ACC112 (cell line): ENCODE results near the gene RABL3.
"Not testable (repeated sequence)": the region's sequence is repeated elsewhere in the genome, so short reads cannot be mapped to it uniquely, and the experiment has no call there.

Experiments
- H2AFZ ChIP-seq: fragments of 200-600 bp; sonication (generic); one replicate; pipeline ENCODE4 v1.6.0; 2017; ENCODE audit warnings: antibody characterized with exemption, low read length; ENCODE audit not compliant: unreplicated experiment
- H3K27ac ChIP-seq: fragments of 200-600 bp; sonication (generic); 2 replicates; pipeline ENCODE4 v1.5.1; 2014; ENCODE audit warnings: low read depth, mild to moderate bottlenecking, antibody characterized with exemption, low read length, moderate library complexity
- H3K27me3 ChIP-seq: fragments of 200-600 bp; sonication (generic); 2 replicates; pipeline ENCODE4 v1.6.1; 2014; ENCODE audit warnings: mild to moderate bottlenecking, antibody characterized with exemption, low read length, moderate library complexity, mixed read lengths; ENCODE audit not compliant: insufficient read depth
- H3K36me3 ChIP-seq: fragments of 200-600 bp; sonication (generic); 2 replicates; pipeline ENCODE4 v1.6.1; 2016; ENCODE audit warnings: mild to moderate bottlenecking, antibody characterized with exemption, low read length, moderate library complexity, mixed read lengths; ENCODE audit not compliant: insufficient read depth
- H3K4me1 ChIP-seq: fragments of 200-600 bp; sonication (generic); one replicate; pipeline ENCODE4 v1.6.1; 2016; ENCODE audit warnings: low read length, mixed read lengths; ENCODE audit not compliant: insufficient read depth, unreplicated experiment, control insufficient read depth
- H3K4me3 ChIP-seq: fragments of 200-600 bp; sonication (generic); 2 replicates; pipeline ENCODE4 v1.5.1; 2014; ENCODE audit warnings: mild to moderate bottlenecking, low read depth, low read length
- H3K79me2 ChIP-seq: fragments of 200-600 bp; sonication (generic); one replicate; pipeline ENCODE4 v1.6.0; 2016; ENCODE audit warnings: low read length; ENCODE audit not compliant: control insufficient read depth, unreplicated experiment, insufficient read depth

The RABL3 gene

GRCh38 chr3:120767106-120767505 is 24.8 kb upstream of the RABL3 start:
- no peaks in the 10 kb centered on the region for H3K27me3 ChIP-seq
- H2AFZ ChIP-seq: no peak overlapping the region
- no peak overlapping the region for H3K27ac ChIP-seq
- peaks cover 21% of the 10 kb centered on the region for H3K79me2 ChIP-seq
- H3K4me1 ChIP-seq: peaks cover 8% of the 10 kb centered on the region
- no peak overlapping the region for H3K4me3 ChIP-seq
- H3K36me3 ChIP-seq: 0 out of 2 replicates have a peak, but pooled peaks cover 16% of the 10 kb centered on the region

- Histone ChIP-seq H3K27ac (no peak overlapping the region), H2AFZ (no peak overlapping the region), H3K4me1 (peaks cover 8% of the 10 kb centered on the region), H3K27me3 (no peaks in the 10 kb centered on the region), H3K4me3 (no peak overlapping the region), H3K36me3 (0 out of 2 replicates have a peak, but pooled peaks cover 12% of the 10 kb centered on the region), H3K79me2 (peaks cover 20% of the 10 kb centered on the region)
Measured at GRCh38 chr3:120766576-120766975, 24.3 kb upstream of the RABL3 start.

- peaks cover 8% of the 10 kb centered on the region for H3K4me1 ChIP-seq
- H3K36me3 ChIP-seq: 0 out of 2 replicates have a peak, but pooled peaks cover 6% of the 10 kb centered on the region
- peaks cover 18% of the 10 kb centered on the region for H3K79me2 ChIP-seq
- H3K27ac ChIP-seq: no peak overlapping the region
- no peak overlapping the region for H3K4me3 ChIP-seq
- H2AFZ ChIP-seq: no peak overlapping the region
- no peaks in the 10 kb centered on the region for H3K27me3 ChIP-seq
Measured at GRCh38 chr3:120765830-120766493, 23.6 kb upstream of the RABL3 start.

GRCh38 chr3:120764206-120764605 is 21.9 kb upstream of the RABL3 start:
- H3K36me3 ChIP-seq: no peaks in the 10 kb centered on the region
- no peaks in the 10 kb centered on the region for H3K27me3 ChIP-seq
- H3K4me3 ChIP-seq: no peak overlapping the region
- H3K79me2 ChIP-seq: peaks cover 18% of the 10 kb centered on the region
- peaks cover 8% of the 10 kb centered on the region for H3K4me1 ChIP-seq
- no peak overlapping the region for H2AFZ ChIP-seq
- H3K27ac ChIP-seq: no peak overlapping the region

GRCh38 chr3:120763601-120764000 is 21.3 kb upstream of the RABL3 start:
- no peaks in the 10 kb centered on the region for H3K36me3 ChIP-seq
- H3K4me1 ChIP-seq: peaks cover 8% of the 10 kb centered on the region
- H3K27me3 ChIP-seq: no peaks in the 10 kb centered on the region
- no peak overlapping the region for H3K27ac ChIP-seq
- H3K79me2 ChIP-seq: peaks cover 15% of the 10 kb centered on the region
- no peak overlapping the region for H3K4me3 ChIP-seq
- H2AFZ ChIP-seq: no peak overlapping the region

GRCh38 chr3:120762615-120763014 is 20.3 kb upstream of the RABL3 start:
- H3K27ac ChIP-seq: no peak overlapping the region
- H3K4me3 ChIP-seq: no peak overlapping the region
- H3K36me3 ChIP-seq: no peaks in the 10 kb centered on the region
- no peak overlapping the region for H2AFZ ChIP-seq
- peaks cover 6% of the 10 kb centered on the region for H3K4me1 ChIP-seq
- H3K79me2 ChIP-seq: peaks cover 15% of the 10 kb centered on the region
- H3K27me3 ChIP-seq: no peaks in the 10 kb centered on the region

GRCh38 chr3:120758551-120758950 is 16.2 kb upstream of the RABL3 start:
- H2AFZ ChIP-seq, H3K36me3 ChIP-seq, H3K27ac ChIP-seq, H3K4me3 ChIP-seq, H3K27me3 ChIP-seq: not testable (repeated sequence)
- Histone ChIP-seq H3K79me2 (peaks cover 25% of the 10 kb centered on the region), H3K4me1 (peaks cover 10% of the 10 kb centered on the region)

- no peak overlapping the region for H2AFZ ChIP-seq
- H3K27ac ChIP-seq: no peak overlapping the region
- peaks cover 32% of the 10 kb centered on the region for H3K79me2 ChIP-seq
- no peak overlapping the region for H3K4me3 ChIP-seq
- H3K36me3 ChIP-seq: peaks cover 8% of the 10 kb centered on the region
- H3K4me1 ChIP-seq: peaks cover 17% of the 10 kb centered on the region
- H3K27me3 ChIP-seq: no peaks in the 10 kb centered on the region
Measured at GRCh38 chr3:120756061-120756460, 13.7 kb upstream of the RABL3 start.

- Histone ChIP-seq H3K27me3 (no peaks in the 10 kb centered on the region), H3K79me2 (peaks cover 44% of the 10 kb centered on the region), H3K4me3 (no peak overlapping the region), H3K4me1 (peaks cover 17% of the 10 kb centered on the region), H2AFZ (no peak overlapping the region), H3K27ac (peak overlapping the region; percentile 59), H3K36me3 (peaks cover 8% of the 10 kb centered on the region)
Measured at GRCh38 chr3:120753810-120754209, 11.5 kb upstream of the RABL3 start.

- Histone ChIP-seq H3K4me3 (no peak overlapping the region), H3K36me3 (peaks cover 8% of the 10 kb centered on the region), H3K79me2 (peaks cover 40% of the 10 kb centered on the region), H3K4me1 (peaks cover 17% of the 10 kb centered on the region), H3K27ac (no peak overlapping the region), H2AFZ (no peak overlapping the region), H3K27me3 (no peaks in the 10 kb centered on the region)
Measured at GRCh38 chr3:120752865-120753264, 10.5 kb upstream of the RABL3 start.

GRCh38 chr3:120752230-120752629 is 9.9 kb upstream of the RABL3 start:
- no peaks in the 10 kb centered on the region for H3K27me3 ChIP-seq
- H3K36me3 ChIP-seq: peaks cover 8% of the 10 kb centered on the region
- H3K79me2 ChIP-seq: peaks cover 44% of the 10 kb centered on the region

More at GRCh38 chr3:120752230-120752629, 9.9 kb upstream of the RABL3 start:
- Histone ChIP-seq H3K4me1 (peaks cover 17% of the 10 kb centered on the region), H2AFZ (no peak overlapping the region), H3K4me3 (no peak overlapping the region), H3K27ac (no peak overlapping the region)
